GM12873 (cell line): Measurements from ENCODE around the gene CDK12.

Experiments
- CTCF ChIP-seq: IDR thresholded peaks from 2 replicates; pipeline ENCODE4 v1.5.1; 2012; ENCODE audit warnings: low read depth, mild to moderate bottlenecking, moderate library complexity, low read length, control low read depth; ENCODE audit not compliant: insufficient read depth; ENCODE audit errors: missing control alignments

The CDK12 gene

DNA sequence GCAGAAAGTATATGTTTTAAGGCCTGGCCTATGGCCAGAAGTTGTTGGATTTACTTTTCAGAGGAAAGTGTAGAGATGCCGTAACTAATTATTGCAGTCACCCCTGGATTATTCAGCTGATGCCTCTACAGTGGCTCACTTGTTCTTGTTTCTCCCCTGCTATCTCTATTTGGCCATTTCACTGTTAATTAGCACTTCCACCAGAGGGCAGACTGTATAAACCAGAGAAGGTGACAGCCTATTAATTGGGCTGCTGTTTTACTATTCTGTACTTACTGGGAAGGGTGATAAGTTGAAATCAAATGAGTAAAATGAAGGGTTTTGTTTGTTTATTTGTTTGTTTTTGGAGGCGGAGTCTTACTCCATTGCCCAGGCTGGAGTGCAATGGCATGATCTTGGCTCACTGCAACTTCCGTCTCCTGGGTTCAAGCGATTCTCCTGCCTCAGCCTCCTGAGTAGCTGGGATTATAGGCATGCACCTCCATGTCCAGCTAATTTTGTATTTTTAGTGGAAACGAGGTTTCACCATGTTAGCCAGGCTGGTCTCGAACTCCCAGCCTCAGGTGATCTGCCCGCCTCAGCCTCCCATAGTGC is 66.0 kb downstream of the CDK12 start:
- peak; percentile 52 for TF ChIP-seq CTCF

DNA sequence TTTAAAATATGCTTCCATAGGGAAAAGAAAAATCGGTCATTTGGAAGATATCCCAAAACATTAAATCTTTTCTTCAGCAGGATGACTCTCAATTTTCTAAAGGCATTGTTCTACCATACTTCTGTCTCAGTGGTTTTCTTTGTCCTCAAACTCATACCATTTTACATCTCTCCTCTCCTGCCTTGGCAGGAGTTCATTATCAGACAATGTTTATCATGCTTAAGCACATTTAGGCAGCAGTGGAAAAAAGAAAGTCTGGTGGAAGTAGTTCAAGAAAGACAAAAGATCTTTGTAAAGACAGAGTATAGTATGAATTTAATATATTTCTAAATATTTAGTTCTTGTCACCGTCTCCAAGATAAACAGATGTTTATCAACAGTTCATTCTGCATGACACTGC is 68.2 kb downstream of the CDK12 start:
- TF ChIP-seq CTCF = no peak

- no peak for TF ChIP-seq CTCF
Measured at GRCh38 chr17:39530513-39530912, 69.2 kb downstream of the CDK12 start.

DNA sequence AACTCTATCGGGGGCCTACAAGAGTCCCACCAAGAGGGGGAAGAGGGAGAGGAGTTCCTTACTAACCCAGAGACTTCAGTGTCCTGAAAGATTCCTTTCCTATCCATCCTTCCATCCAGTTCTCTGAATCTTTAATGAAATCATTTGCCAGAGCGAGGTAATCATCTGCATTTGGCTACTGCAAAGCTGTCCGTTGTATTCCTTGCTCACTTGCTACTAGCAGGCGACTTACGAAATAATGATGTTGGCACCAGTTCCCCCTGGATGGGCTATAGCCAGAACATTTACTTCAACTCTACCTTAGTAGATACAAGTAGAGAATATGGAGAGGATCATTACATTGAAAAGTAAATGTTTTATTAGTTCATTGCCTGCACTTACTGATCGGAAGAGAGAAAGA is 70.0 kb downstream of the CDK12 start:
- no peak for TF ChIP-seq CTCF

- TF ChIP-seq CTCF = no peak
Measured at GRCh38 chr17:39533891-39534290, 72.6 kb downstream of the CDK12 start.

- no peak for TF ChIP-seq CTCF
Measured at GRCh38 chr17:39534768-39535405, 73.6 kb downstream of the CDK12 start.

DNA sequence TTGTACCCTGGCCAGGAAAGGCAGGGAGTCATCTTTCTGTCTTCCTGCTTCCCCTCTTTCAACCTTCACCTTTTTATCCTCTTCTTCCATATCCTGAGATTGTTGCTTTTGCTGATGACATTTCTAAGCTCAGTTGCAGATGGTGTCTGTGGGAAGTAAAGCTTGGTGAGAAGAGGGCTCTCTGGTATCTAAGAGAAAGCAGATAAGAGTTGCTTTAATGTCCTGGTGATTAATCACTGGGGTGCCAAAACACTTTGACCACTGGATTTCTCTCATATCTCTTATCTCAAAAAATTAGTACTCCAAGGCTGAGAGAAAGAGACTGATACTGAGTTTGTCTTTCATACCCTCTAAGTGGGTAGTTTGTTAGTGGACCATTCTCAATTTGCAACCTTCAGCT is 75.2 kb downstream of the CDK12 start:
- TF ChIP-seq CTCF = no peak
